SK-N-SH treated with all-trans-retinoic acid at 6 μM for 48 hours (cell line): ENCODE data around the gene DYNLRB1.

Experiments used
- ATAC-seq: fragments of 200-7000 bp; cut with Tn5 transposase; 3 replicates; pipeline ENCODE4 v1.9.1; 2020; ENCODE audit warnings: mild to moderate bottlenecking, moderate library complexity
- ARNTL ChIP-seq: fragments of 450-650 bp; formaldehyde crosslinking; IDR thresholded peaks from 2 replicates; pipeline ENCODE4 v1.5.0; 2020; ENCODE audit warnings: low read depth, mild to moderate bottlenecking, moderate library complexity, borderline replicate concordance
- CSDC2 ChIP-seq: fragments of 250-450 bp; sonication (Bioruptor Pico); IDR thresholded peaks from 2 replicates; pipeline ENCODE4 v1.5.0; 2020; ENCODE audit warnings: mild to moderate bottlenecking, moderate library complexity
- CSRNP3 ChIP-seq: fragments of 250-450 bp; sonication (Bioruptor Pico); IDR thresholded peaks from 2 replicates; pipeline ENCODE4 v1.5.1; 2021; ENCODE audit warnings: mild to moderate bottlenecking, moderate library complexity
- GLIS3 ChIP-seq: fragments of 250-450 bp; sonication (Bioruptor Pico); IDR thresholded peaks from 2 replicates; pipeline ENCODE4 v1.5.0; 2020; ENCODE audit warnings: mild to moderate bottlenecking, moderate library complexity
- OSR1 ChIP-seq: fragments of 250-450 bp; sonication (Bioruptor Pico); IDR thresholded peaks from 2 replicates; pipeline ENCODE4 v1.8.0; 2022; ENCODE audit warnings: moderate library complexity, mild to moderate bottlenecking, inconsistent platforms
- PATZ1 ChIP-seq: fragments of 250-450 bp; sonication (Bioruptor Pico); IDR thresholded peaks from 2 replicates; pipeline ENCODE4 v1.8.0; 2020; ENCODE audit warnings: mild to moderate bottlenecking, moderate library complexity, borderline replicate concordance
- POU6F1 ChIP-seq: fragments of 250-450 bp; sonication (Bioruptor Pico); IDR thresholded peaks from 2 replicates; pipeline ENCODE4 v1.8.0; 2021; ENCODE audit warnings: low read depth, mild to moderate bottlenecking, moderate library complexity, borderline replicate concordance
- PPARA ChIP-seq: fragments of 250-450 bp; sonication (Bioruptor Pico); IDR thresholded peaks from 2 replicates; pipeline ENCODE4 v1.5.0; 2020; ENCODE audit warnings: mild to moderate bottlenecking, borderline replicate concordance
- RARB ChIP-seq: fragments of 250-450 bp; sonication (Bioruptor Pico); IDR thresholded peaks from 2 replicates; pipeline ENCODE4 v1.8.0; 2021; ENCODE audit warnings: mild to moderate bottlenecking, moderate library complexity
- SNAI2 ChIP-seq: fragments of 250-450 bp; sonication (Bioruptor Pico); IDR thresholded peaks from 2 replicates; pipeline ENCODE4 v1.5.0; 2020; ENCODE audit warnings: mild to moderate bottlenecking, moderate library complexity
- TOX ChIP-seq: fragments of 250-450 bp; sonication (Bioruptor Pico); IDR thresholded peaks from 2 replicates; pipeline ENCODE4 v1.8.0; 2021; ENCODE audit warnings: mild to moderate bottlenecking, moderate library complexity, borderline replicate concordance
- TSHZ2 ChIP-seq: fragments of 250-450 bp; sonication (Bioruptor Pico); IDR thresholded peaks from 2 replicates; pipeline ENCODE4 v1.5.0; 2020; ENCODE audit warnings: mild to moderate bottlenecking, moderate library complexity
- ZC3H10 ChIP-seq: fragments of 250-450 bp; sonication (Bioruptor Pico); IDR thresholded peaks from 2 replicates; pipeline ENCODE4 v1.5.1; 2021; ENCODE audit warnings: mild to moderate bottlenecking, moderate library complexity
- ZFP3 ChIP-seq: fragments of 250-450 bp; sonication (Bioruptor Pico); IDR thresholded peaks from 2 replicates; pipeline ENCODE4 v1.5.0; 2020; ENCODE audit warnings: mild to moderate bottlenecking, moderate library complexity
- ZFP30 ChIP-seq: fragments of 450-650 bp; formaldehyde crosslinking; IDR thresholded peaks from 2 replicates; pipeline ENCODE4 v1.5.0; 2022; ENCODE audit warnings: mild to moderate bottlenecking, moderate library complexity
- ZNF70 ChIP-seq: fragments of 450-650 bp; formaldehyde crosslinking; IDR thresholded peaks from 2 replicates; pipeline ENCODE4 v1.5.0; 2020; ENCODE audit warnings: mild to moderate bottlenecking, moderate library complexity

Gene DYNLRB1

GRCh38 chr20:34530342-34530741 is 14.1 kb downstream of the DYNLRB1 start:
- TF ChIP-seq PPARA, result no peak
- TF ChIP-seq TSHZ2 (CRISPR knock-in tag), result no peak
- no peak for TF ChIP-seq TOX
- no peak for TF ChIP-seq PATZ1 (CRISPR knock-in tag)
- TF ChIP-seq POU6F1 (CRISPR knock-in tag), result no peak
- no peak for TF ChIP-seq ARNTL (CRISPR knock-in tag)
- no peak for TF ChIP-seq CSDC2 (CRISPR knock-in tag)
- no peak for ATAC-seq

GRCh38 chr20:34531608-34532265 is 15.5 kb downstream of the DYNLRB1 start:
- TF ChIP-seq ZFP30 (no peak), POU6F1 (CRISPR knock-in tag) (no peak), TOX (no peak), CSRNP3 (no peak), PATZ1 (CRISPR knock-in tag) (no peak), RARB (CRISPR knock-in tag) (no peak), ZNF70 (CRISPR knock-in tag) (no peak), ZC3H10 (CRISPR knock-in tag) (no peak), GLIS3 (CRISPR knock-in tag) (no peak), ZFP3 (CRISPR knock-in tag) (no peak), PPARA (no peak), SNAI2 (CRISPR knock-in tag) (no peak), CSDC2 (CRISPR knock-in tag) (no peak), TSHZ2 (CRISPR knock-in tag) (no peak), OSR1 (CRISPR knock-in tag) (no peak)
- no peak for ATAC-seq
